HepG2 (cell line): ENCODE measurements around the gene GPRIN1.

Experiments used
- CENPX ChIP-seq: sonication (generic); formaldehyde crosslinking; IDR thresholded peaks from 2 replicates; pipeline ENCODE4 v1.9.0; 2021; ENCODE audit warnings: mild to moderate bottlenecking, missing genetic modification reagents, moderate library complexity
- HOXA9 ChIP-seq: sonication (generic); formaldehyde crosslinking; IDR thresholded peaks from 2 replicates; pipeline ENCODE4 v1.8.1; 2022; ENCODE audit warnings: missing genetic modification reagents, mild to moderate bottlenecking, moderate library complexity, borderline replicate concordance
- TGIF2 ChIP-seq: IDR thresholded peaks from 2 replicates; pipeline ENCODE4 v1.6.1; 2016; ENCODE audit warnings: control low read depth, missing compliant biosample characterization
- ZNF253 ChIP-seq: sonication (generic); formaldehyde crosslinking; IDR thresholded peaks from 2 replicates; pipeline ENCODE4 v1.8.0; 2022; ENCODE audit warnings: mild to moderate bottlenecking, missing genetic modification reagents, borderline replicate concordance
- ZNF329 ChIP-seq: sonication (generic); formaldehyde crosslinking; IDR thresholded peaks from 2 replicates; pipeline ENCODE4 v1.9.0; 2021; ENCODE audit warnings: low read depth, mild to moderate bottlenecking, missing genetic modification reagents
- ZNF747 ChIP-seq: sonication (generic); formaldehyde crosslinking; IDR thresholded peaks from 2 replicates; pipeline ENCODE4 v1.8.1; 2023; ENCODE audit warnings: missing genetic modification reagents, mild to moderate bottlenecking, borderline replicate concordance

GRCh38 chr5:176595386-176595943 is 14.5 kb downstream of the GPRIN1 start:
- no peak for TF ChIP-seq ZNF329 (CRISPR knock-in tag)
- TF ChIP-seq ZNF253 (CRISPR knock-in tag) = no peak
- no peak for TF ChIP-seq CENPX (CRISPR knock-in tag)
- no peak for TF ChIP-seq TGIF2 (CRISPR knock-in tag)
- no peak for TF ChIP-seq ZNF747 (CRISPR knock-in tag)
- no peak for TF ChIP-seq HOXA9 (CRISPR knock-in tag)
